GM19238 (cell line): ENCODE data around the gene ZFYVE27.
"Not testable (repeated sequence)": the region's sequence is repeated elsewhere in the genome, so short reads cannot be mapped to it uniquely, and the experiment has no call there.

ENCODE experiments used
- DNase-seq: peaks from one replicate; pipeline ENCODE4 v3.0.0; 2011; ENCODE audit warnings: low spot score; ENCODE audit not compliant: insufficient read length

The ZFYVE27 gene

GRCh38 chr10:97736902-97737769 is at the start of gene ZFYVE27:
Gene ZFYVE27 (plus strand): TSS chr10:97737128. CDS start chr10:97738478, 1,350 bp downstream.
- peak; percentile 96 for DNase-seq

- no peak for DNase-seq
Observed at GRCh38 chr10:97687785-97688781, 48.8 kb upstream of the ZFYVE27 start.

GRCh38 chr10:97689559-97690020 is 47.3 kb upstream of the ZFYVE27 start:
- DNase-seq = no peak

GRCh38 chr10:97690133-97690532 is 46.8 kb upstream of the ZFYVE27 start:
- DNase-seq = no peak

GRCh38 chr10:97698072-97698655 is 38.8 kb upstream of the ZFYVE27 start:
- not testable (repeated sequence) for DNase-seq

GRCh38 chr10:97701438-97702069 is 35.4 kb upstream of the ZFYVE27 start:
- peak; percentile 62 for DNase-seq

GRCh38 chr10:97703398-97704067 is 33.4 kb upstream of the ZFYVE27 start:
- no peak for DNase-seq

GRCh38 chr10:97704341-97704740 is 32.6 kb upstream of the ZFYVE27 start:
- DNase-seq = no peak

GRCh38 chr10:97705006-97705670 is 31.8 kb upstream of the ZFYVE27 start:
- no peak for DNase-seq

GRCh38 chr10:97707134-97707861 is 29.6 kb upstream of the ZFYVE27 start:
- no peak for DNase-seq

GRCh38 chr10:97708167-97708566 is 28.8 kb upstream of the ZFYVE27 start:
- DNase-seq = no peak

GRCh38 chr10:97708976-97709946 is 27.7 kb upstream of the ZFYVE27 start:
- no peak for DNase-seq

GRCh38 chr10:97711640-97712572 is 25.0 kb upstream of the ZFYVE27 start:
- no peak for DNase-seq

- peak; percentile 23 for DNase-seq
Observed at GRCh38 chr10:97713339-97713825, 23.5 kb upstream of the ZFYVE27 start, which contains the start of gene MARVELD1. Gene MARVELD1 (plus strand): TSS chr10:97713730. CDS start chr10:97713877, 147 bp downstream.

GRCh38 chr10:97713826-97714400 is 23.0 kb upstream of the ZFYVE27 start:
- DNase-seq = peak; percentile 71
